Measurements from ENCODE around the gene CDKL1. TPM values are rescaled to one million over a fixed set of nuclear protein-coding genes. Genes with fewer than 3 reads are reported as not detected.

CDKL1 gene
- total and polyA plus RNA-seq, 3 experiments from 2014 or later, result 4.8 to 6.7 (median 5.8) TPM

- H3K9me3 Mint-ChIP-seq, result no peaks in the 10 kb centered on the region
- H3K36me3 Mint-ChIP-seq, result peaks cover 0 to 48% (median 7%) of the 10 kb centered on the region in 3 donors
- Histone ChIP-seq H3K27ac (ENCODE audit: low read depth, low read length) (no peak overlapping the region), H3K36me3 (ENCODE audit: insufficient read depth, low read length) (peaks cover 4% of the 10 kb centered on the region), H3K4me1 (ENCODE audit: insufficient read depth, low read length) (peaks cover 11% of the 10 kb centered on the region), H3K27me3 (ENCODE audit: insufficient read depth, low read length, poor library complexity, severe bottlenecking) (no peaks in the 10 kb centered on the region), H3K9me3 (ENCODE audit: low read length) (no peaks in the 10 kb centered on the region), H3K4me3 (ENCODE audit: low read length) (no peak overlapping the region)
- ChIA-PET POLR2A (interaction anchor here (0.6 kb wide), 1 partner anchor 157 kb away, joined by 3 read pairs; no protein-coding TSS in a partner anchor), CTCF (no interaction called here)
- H3K27me3 Mint-ChIP-seq, result peaks cover 0 to 2% of the 10 kb centered on the region in 2 donors
- peak overlapping the region; percentile 37 to 94 (median 81) for H3K27ac Mint-ChIP-seq
- H3K4me3 Mint-ChIP-seq, result peak overlapping the region in 6 of 7 donors; percentile 6 to 84 (median 52)
- DNase-seq, result no peak
- H3K4me1 Mint-ChIP-seq, result peaks cover 15 to 23% (median 18%) of the 10 kb centered on the region in 3 donors
Measured at GRCh38 chr14:50335989-50336824, 60.5 kb downstream of the CDKL1 start.

GRCh38 chr14:50335389-50335788 is 61.3 kb downstream of the CDKL1 start:
- DNase-seq, result no peak
- peaks cover 0 to 48% (median 3%) of the 10 kb centered on the region in 3 donors for H3K36me3 Mint-ChIP-seq
- Histone ChIP-seq H3K27ac (ENCODE audit: low read depth, low read length) (no peak overlapping the region), H3K4me1 (ENCODE audit: insufficient read depth, low read length) (peaks cover 11% of the 10 kb centered on the region), H3K36me3 (ENCODE audit: insufficient read depth, low read length) (peaks cover 4% of the 10 kb centered on the region), H3K27me3 (ENCODE audit: insufficient read depth, low read length, poor library complexity, severe bottlenecking) (no peaks in the 10 kb centered on the region), H3K9me3 (ENCODE audit: low read length) (no peaks in the 10 kb centered on the region), H3K4me3 (ENCODE audit: low read length) (no peak overlapping the region)
- H3K9me3 Mint-ChIP-seq, result no peaks in the 10 kb centered on the region
- ChIA-PET POLR2A (no interaction called here), CTCF (interaction anchor here (0.6 kb wide), 1 partner anchor 29 kb away, joined by 3 read pairs; no protein-coding TSS in a partner anchor)
- peak overlapping the region in 5 of 8 donors; percentile 73 to 94 (median 80) for H3K27ac Mint-ChIP-seq
- H3K4me1 Mint-ChIP-seq, result peaks cover 15 to 23% (median 16%) of the 10 kb centered on the region in 3 donors
- H3K4me3 Mint-ChIP-seq, result peak overlapping the region in 1 of 7 donors; percentile 41
- no peaks in the 10 kb centered on the region for H3K27me3 Mint-ChIP-seq

GRCh38 chr14:50334211-50334610 is 62.5 kb downstream of the CDKL1 start:
- H3K4me3 Mint-ChIP-seq, result no peak overlapping the region
- Histone ChIP-seq H3K27ac (ENCODE audit: low read depth, low read length) (no peak overlapping the region), H3K27me3 (ENCODE audit: insufficient read depth, low read length, poor library complexity, severe bottlenecking) (no peaks in the 10 kb centered on the region), H3K36me3 (ENCODE audit: insufficient read depth, low read length) (peaks cover 4% of the 10 kb centered on the region), H3K4me3 (ENCODE audit: low read length) (no peak overlapping the region), H3K4me1 (ENCODE audit: insufficient read depth, low read length) (peaks cover 11% of the 10 kb centered on the region), H3K9me3 (ENCODE audit: low read length) (no peaks in the 10 kb centered on the region)
- peaks cover 0 to 50% (median 6%) of the 10 kb centered on the region in 3 donors for H3K36me3 Mint-ChIP-seq
- CTCF ChIA-PET, result interaction anchor here (5.7 kb wide), 1 partner anchor 13 kb away, joined by 27 read pairs; no protein-coding TSS in a partner anchor
- H3K4me1 Mint-ChIP-seq, result peaks cover 15 to 23% (median 16%) of the 10 kb centered on the region in 3 donors
- H3K27ac Mint-ChIP-seq, result no peak overlapping the region
- H3K27me3 Mint-ChIP-seq, result no peaks in the 10 kb centered on the region
- no peak for DNase-seq
- no peaks in the 10 kb centered on the region for H3K9me3 Mint-ChIP-seq
- POLR2A ChIA-PET, result no interaction called here

- ChIA-PET POLR2A (no interaction called here), CTCF (interaction anchor here (5.7 kb wide), 1 partner anchor 12 kb away, joined by 27 read pairs; no protein-coding TSS in a partner anchor)
- Mint-ChIP-seq H3K27ac (peak overlapping the region in 4 of 8 donors; percentile 2 to 85 (median 20)), H3K36me3 (peaks cover 0 to 48% (median 6%) of the 10 kb centered on the region in 3 donors), H3K27me3 (no peaks in the 10 kb centered on the region), H3K4me3 (no peak overlapping the region), H3K9me3 (no peaks in the 10 kb centered on the region), H3K4me1 (peaks cover 15 to 23% (median 16%) of the 10 kb centered on the region in 3 donors)
- H3K36me3 ChIP-seq (ENCODE audit: insufficient read depth, low read length), result peaks cover 4% of the 10 kb centered on the region
- no peak for DNase-seq
- H3K9me3 ChIP-seq (ENCODE audit: low read length), result no peaks in the 10 kb centered on the region
- no peaks in the 10 kb centered on the region for H3K27me3 ChIP-seq (ENCODE audit: insufficient read depth, low read length, poor library complexity, severe bottlenecking)
- H3K4me3 ChIP-seq (ENCODE audit: low read length), result no peak overlapping the region
- peaks cover 11% of the 10 kb centered on the region for H3K4me1 ChIP-seq (ENCODE audit: insufficient read depth, low read length)
- no peak overlapping the region for H3K27ac ChIP-seq (ENCODE audit: low read depth, low read length)
Measured at GRCh38 chr14:50333014-50333509, 63.6 kb downstream of the CDKL1 start.

GRCh38 chr14:50331596-50331995 is 65.1 kb downstream of the CDKL1 start:
- no peak overlapping the region for H3K27ac ChIP-seq (ENCODE audit: low read depth, low read length)
- H3K27me3 ChIP-seq (ENCODE audit: insufficient read depth, low read length, poor library complexity, severe bottlenecking), result no peaks in the 10 kb centered on the region
- ChIA-PET CTCF (interaction anchor here (5.7 kb wide), 1 partner anchor 11 kb away, joined by 27 read pairs; no protein-coding TSS in a partner anchor), POLR2A (no interaction called here)
- peaks cover 4% of the 10 kb centered on the region for H3K36me3 ChIP-seq (ENCODE audit: insufficient read depth, low read length)
- Mint-ChIP-seq H3K4me1 (peaks cover 14 to 22% (median 16%) of the 10 kb centered on the region in 3 donors), H3K4me3 (no peak overlapping the region), H3K36me3 (peaks cover 0 to 52% (median 6%) of the 10 kb centered on the region in 3 donors), H3K27me3 (no peaks in the 10 kb centered on the region), H3K27ac (peak overlapping the region in 2 of 8 donors; percentile 50 to 85), H3K9me3 (no peaks in the 10 kb centered on the region)
- H3K9me3 ChIP-seq (ENCODE audit: low read length), result no peaks in the 10 kb centered on the region
- DNase-seq, result no peak
- H3K4me1 ChIP-seq (ENCODE audit: insufficient read depth, low read length), result peaks cover 11% of the 10 kb centered on the region
- no peak overlapping the region for H3K4me3 ChIP-seq (ENCODE audit: low read length)

GRCh38 chr14:50321009-50321660 is 75.5 kb downstream of the CDKL1 start:
- no peaks in the 10 kb centered on the region for H3K9me3 ChIP-seq (ENCODE audit: low read length)
- peaks cover 10% of the 10 kb centered on the region for H3K36me3 ChIP-seq (ENCODE audit: insufficient read depth, low read length)
- Mint-ChIP-seq H3K4me1 (peaks cover 5 to 35% (median 22%) of the 10 kb centered on the region in 3 donors), H3K27me3 (peaks cover 0 to 2% of the 10 kb centered on the region in 2 donors), H3K27ac (no peak overlapping the region), H3K9me3 (no peaks in the 10 kb centered on the region), H3K4me3 (no peak overlapping the region), H3K36me3 (peaks cover 0 to 30% (median 7%) of the 10 kb centered on the region in 3 donors)
- H3K4me1 ChIP-seq (ENCODE audit: insufficient read depth, low read length), result peaks cover 9% of the 10 kb centered on the region
- H3K4me3 ChIP-seq (ENCODE audit: low read length), result peak overlapping the region; percentile 23
- CTCF ChIA-PET, result interaction anchor here (0.6 to 3.3 kb wide), 25 partner anchors 9 to 687 kb away, joined by 3 to 39 read pairs (median 4); partner anchors contain the start of genes ATL1, CDKL1, DMAC2L and L2HGDH
- DNase-seq, result peak; percentile 32 to 83 (median 69)
- no peaks in the 10 kb centered on the region for H3K27me3 ChIP-seq (ENCODE audit: insufficient read depth, low read length, poor library complexity, severe bottlenecking)
- POLR2A ChIA-PET, result interaction anchor here (0.8 to 1.4 kb wide), 3 partner anchors 9 to 210 kb away, joined by 3 to 18 read pairs (median 3); partner anchors contain the start of genes DMAC2L and L2HGDH
- H3K27ac ChIP-seq (ENCODE audit: low read depth, low read length), result peak overlapping the region; percentile 52

GRCh38 chr14:50320283-50320682 is 76.4 kb downstream of the CDKL1 start:
- peaks cover 9% of the 10 kb centered on the region for H3K4me1 ChIP-seq (ENCODE audit: insufficient read depth, low read length)
- no peak overlapping the region for H3K27ac ChIP-seq (ENCODE audit: low read depth, low read length)
- H3K4me3 Mint-ChIP-seq, result no peak overlapping the region
- peaks cover 10% of the 10 kb centered on the region for H3K36me3 ChIP-seq (ENCODE audit: insufficient read depth, low read length)
- CTCF ChIA-PET, result interaction anchor here (0.7 to 3.3 kb wide), 20 partner anchors 9 to 686 kb away, joined by 3 to 39 read pairs (median 4); partner anchors contain the start of genes ATL1, CDKL1, DMAC2L and L2HGDH
- H3K9me3 ChIP-seq (ENCODE audit: low read length), result no peaks in the 10 kb centered on the region
- peaks cover 0 to 2% of the 10 kb centered on the region in 2 donors for H3K27me3 Mint-ChIP-seq
- POLR2A ChIA-PET, result interaction anchor here (1.2 to 1.4 kb wide), 2 partner anchors 8 to 211 kb away, joined by 3 to 18 read pairs; partner anchors contain the start of genes DMAC2L and L2HGDH
- H3K27ac Mint-ChIP-seq, result no peak overlapping the region
- peaks cover 0 to 29% (median 5%) of the 10 kb centered on the region in 3 donors for H3K36me3 Mint-ChIP-seq
- no peaks in the 10 kb centered on the region for H3K9me3 Mint-ChIP-seq
- H3K4me1 Mint-ChIP-seq, result peaks cover 9 to 41% (median 27%) of the 10 kb centered on the region in 3 donors
- H3K4me3 ChIP-seq (ENCODE audit: low read length), result no peak overlapping the region
- no peak for DNase-seq
- H3K27me3 ChIP-seq (ENCODE audit: insufficient read depth, low read length, poor library complexity, severe bottlenecking), result no peaks in the 10 kb centered on the region
